Activated CD4-positive, alpha-beta T cell treated with anti-CD3 and anti-CD28 coated beads, Interleukin-2, amount 50 U/mL, for 24 hours (primary cell): Measurements from ENCODE around the gene MRPS30.
"Not testable (repeated sequence)": the region's sequence is repeated elsewhere in the genome, so short reads cannot be mapped to it uniquely, and the experiment has no call there.

Experiments used
- DNase-seq, 2 donors: peaks; one replicate each; pipeline ENCODE4 v3.0.0-alpha.2; 2020; ENCODE audit warnings: low read depth in 1 of 2, low spot score in 1 of 2

MRPS30 gene

DNA sequence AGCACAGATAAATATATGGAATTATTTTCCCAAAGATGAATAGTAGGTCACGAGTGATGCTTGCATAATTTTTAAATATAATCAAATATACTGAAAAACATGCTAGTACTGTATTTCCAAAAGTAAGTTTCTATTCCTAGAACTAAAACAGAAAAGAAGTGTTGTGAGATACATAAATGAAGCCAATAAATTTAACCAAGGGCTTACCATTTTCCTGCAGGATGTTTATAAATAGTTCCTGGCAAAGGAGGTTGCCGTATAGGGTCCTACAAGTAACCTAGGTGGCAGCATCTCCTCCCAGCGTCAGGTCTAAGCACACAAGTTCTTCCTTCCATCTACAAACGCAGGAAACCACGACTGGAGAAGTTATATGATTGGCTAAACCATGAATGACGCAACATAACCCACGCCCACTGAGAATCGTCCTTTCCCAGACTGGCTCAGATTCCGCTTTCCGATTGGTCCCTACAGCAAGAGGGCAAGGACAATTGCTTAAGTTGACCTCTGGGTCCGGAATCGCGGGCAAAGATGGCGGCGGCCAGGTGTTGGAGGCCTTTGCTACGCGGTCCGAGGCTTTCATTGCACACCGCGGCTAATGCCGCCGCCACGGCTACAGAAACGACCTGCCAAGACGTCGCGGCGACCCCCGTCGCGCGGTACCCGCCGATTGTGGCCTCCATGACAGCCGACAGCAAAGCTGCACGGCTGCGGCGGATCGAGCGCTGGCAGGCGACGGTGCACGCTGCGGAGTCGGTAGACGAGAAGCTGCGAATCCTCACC lies at the start of gene MRPS30:
TSS of gene MRPS30 (plus strand) at position 513 of the 780 bp plus-strand sequence. CDS start at position 529, 16 bp downstream.
- DNase-seq, result peak; percentile 69 to 95

DNA sequence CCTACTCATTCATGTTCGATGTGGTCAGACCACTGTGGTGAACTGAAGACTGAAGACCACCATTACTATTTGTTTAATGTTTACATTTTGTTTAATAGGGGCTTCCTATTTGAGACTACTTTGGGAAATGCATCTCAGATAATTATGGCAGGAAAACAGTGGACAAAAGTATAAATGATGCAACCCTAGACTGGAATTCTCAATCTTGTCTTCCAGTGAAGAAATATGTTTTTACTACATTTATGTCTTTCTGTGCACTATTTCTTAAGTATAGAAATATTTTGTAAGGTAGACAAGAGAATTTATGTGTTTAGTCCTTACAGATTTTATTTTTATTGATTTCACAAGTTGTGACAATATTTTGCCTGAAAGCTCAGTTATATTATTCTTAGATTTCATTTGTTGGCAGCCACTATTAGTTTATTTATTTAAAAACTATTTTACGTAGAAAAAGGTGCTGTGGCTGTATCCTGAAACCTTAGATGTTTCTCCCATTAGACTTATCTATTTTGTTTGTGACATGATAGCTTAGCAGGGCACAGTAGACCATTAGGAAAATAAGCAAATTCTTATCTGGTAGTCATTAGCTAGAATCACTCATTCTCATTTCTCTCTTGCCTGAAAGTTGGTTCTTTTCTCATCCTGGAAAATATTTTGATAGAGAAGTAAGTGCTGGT lies 39.4 kb upstream of the MRPS30 start:
- no peak for DNase-seq

DNA sequence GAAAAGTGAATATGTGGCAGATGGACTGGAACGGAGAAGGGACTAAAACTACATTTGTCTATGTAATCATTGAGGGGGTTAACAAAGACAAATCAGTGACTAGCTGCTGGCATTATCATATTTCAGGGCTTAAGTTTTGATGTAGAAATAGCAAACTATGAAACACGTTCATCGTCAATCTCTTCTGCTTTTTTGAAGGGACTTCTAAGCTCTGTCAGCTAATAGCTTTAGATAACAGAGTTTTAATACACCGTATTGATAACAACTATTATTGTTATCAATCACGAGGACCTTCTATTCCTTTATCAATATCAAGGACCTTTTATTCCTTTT lies 38.9 kb upstream of the MRPS30 start:
- no peak for DNase-seq

DNA sequence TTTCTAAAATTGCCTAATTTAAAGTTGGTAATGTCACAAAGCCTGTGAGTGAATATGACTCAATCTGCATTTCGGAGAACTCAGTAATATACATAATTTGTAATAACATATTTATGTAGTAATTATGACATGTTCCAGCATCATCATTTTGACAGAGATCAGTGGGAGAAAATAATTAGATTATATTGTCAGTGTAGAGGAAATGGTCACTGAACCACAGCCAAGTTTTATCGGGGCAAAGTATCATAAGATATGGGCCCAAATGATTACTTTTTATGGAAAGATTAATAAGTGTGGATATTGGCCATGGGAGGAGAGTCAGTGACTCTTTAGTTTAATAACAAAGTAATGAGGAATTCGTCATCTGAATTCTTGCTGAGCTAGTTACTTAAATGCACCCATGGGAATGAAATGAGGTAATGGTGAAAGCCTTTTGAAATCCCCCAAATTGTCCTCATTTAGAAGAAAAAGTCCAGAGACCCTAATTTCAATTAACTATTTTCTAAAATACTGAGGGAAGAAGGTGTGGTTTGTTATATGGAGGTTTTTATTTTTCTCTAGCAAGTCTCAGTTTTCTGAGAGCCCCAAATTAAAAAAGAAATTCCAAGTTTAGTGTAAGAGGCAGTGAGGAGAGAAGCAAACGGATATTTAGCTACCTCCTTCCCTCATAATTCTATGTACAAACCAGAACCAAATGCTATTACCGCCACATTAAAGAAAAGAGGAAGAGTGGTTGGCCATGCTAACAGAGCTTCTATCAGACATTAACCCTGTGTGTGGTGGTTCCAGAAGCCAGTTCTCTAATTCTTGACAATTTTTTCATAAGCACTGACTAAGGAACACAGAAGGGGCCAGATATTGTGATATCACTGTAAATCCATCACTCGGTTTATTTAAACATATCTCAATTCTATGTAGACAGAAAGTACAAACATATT lies 37.7 kb upstream of the MRPS30 start:
- DNase-seq, result no peak

DNA sequence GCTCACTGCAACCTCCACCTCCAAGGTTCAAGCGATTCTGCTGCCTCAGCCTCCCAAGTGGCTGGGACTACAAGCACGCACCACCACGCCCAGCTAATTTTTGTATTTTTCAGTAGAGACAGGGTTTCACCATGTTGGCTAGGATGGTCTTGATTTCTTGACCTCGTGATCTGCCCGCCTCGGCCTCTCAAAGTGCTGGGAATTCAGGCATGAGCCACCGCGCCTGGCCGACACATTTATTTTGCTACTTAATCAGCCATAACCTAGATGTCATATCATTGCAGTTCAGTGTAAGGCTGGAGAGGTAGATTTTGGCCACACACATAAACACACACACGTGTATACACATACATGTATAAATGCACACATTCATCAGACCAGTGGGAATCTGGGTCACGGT lies 36.4 kb upstream of the MRPS30 start:
- DNase-seq, result not testable (repeated sequence)

DNA sequence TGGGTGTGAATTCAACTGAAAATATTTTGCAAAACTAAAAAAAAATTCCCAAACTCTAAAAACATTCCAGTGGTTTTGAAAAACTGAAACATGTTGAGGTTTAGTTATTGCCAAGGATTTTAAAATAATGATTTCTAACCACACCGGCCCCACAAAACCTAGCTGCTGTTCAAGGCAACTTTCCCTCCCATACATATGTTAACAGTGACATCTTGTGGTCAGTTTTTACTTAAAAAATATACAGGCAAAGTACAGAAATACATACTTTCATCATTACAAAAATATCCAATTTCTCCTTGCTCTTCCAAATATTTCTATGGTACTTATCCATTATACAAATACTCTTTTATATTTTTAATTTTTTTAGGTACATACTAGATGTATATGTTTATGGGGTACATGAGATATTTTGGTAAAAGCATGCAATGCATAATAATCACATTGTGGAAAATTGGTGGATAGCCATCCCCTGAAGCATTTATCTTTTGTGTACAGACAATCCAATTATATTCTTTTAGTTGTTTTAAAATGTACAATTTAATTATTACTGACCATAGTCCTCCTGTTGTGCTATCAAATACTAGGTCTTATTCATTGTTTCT lies 34.4 kb upstream of the MRPS30 start:
- no peak for DNase-seq

DNA sequence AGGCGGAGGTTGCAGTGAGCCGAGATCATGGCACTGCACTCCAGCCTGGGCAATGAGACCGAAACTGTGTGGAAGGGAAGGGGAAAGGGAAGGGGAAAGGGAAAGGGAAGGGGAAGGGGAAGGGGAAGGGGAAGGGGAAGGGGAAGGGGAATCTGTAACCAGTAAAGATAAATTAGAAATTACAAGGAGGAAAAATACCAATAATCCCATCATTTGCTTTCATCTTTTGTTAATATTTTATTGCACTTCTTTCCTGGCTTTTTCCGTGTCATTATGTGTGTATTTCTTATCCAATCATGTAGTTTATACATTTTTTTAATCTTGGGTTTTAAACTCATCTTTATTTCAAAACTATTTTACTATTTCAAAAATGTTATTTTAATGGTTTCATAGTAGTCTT lies 29.6 kb upstream of the MRPS30 start:
- no peak for DNase-seq

DNA sequence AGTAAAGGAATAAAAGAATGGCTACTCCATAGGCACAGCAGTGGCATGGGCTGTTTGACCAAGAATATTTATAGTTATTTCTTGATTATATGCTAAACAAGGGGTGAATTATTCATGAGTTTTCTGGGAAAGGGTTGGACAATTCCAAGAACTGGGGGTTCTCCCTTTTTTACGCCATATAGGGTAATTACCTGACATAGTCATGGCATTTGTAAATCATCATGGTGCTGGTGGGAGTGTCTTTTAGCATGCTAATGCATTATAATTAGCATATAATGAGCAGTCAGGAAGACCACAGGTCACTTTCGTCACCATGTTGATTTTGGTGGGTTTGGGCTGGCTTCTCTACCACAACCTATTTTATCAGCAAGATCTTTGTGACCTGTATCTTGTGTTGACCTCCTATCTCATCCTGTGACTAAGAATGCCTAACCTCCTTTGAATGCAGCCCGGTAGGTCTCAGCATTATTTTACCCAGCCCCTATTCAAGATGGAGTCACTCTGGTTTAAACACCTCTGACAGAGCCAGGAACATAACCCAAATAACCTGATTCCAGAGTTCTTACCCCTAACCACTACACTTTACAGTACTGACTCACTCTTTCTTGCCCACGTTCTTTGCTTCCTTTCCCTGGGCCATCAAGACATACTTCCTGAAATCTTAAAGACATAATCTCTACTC lies 25.0 kb upstream of the MRPS30 start:
- DNase-seq, result no peak

DNA sequence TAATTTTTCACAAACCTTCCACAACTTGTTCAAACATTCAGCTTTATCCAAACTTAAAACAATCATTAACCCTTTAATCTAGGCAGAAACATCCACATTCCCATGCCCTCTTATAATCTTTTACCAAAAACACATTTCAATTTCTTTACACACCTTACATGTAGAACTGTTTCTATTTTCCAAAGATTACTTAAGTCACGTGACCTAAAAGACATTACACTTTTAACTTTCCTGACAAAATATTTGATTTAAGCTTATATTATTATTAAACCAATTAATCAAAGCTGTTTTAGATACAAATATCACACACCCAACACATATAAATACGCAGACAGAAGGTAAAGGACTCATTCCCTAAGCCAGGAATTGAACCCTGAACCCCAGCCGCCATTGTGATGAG lies 21.0 kb upstream of the MRPS30 start:
- no peak for DNase-seq

DNA sequence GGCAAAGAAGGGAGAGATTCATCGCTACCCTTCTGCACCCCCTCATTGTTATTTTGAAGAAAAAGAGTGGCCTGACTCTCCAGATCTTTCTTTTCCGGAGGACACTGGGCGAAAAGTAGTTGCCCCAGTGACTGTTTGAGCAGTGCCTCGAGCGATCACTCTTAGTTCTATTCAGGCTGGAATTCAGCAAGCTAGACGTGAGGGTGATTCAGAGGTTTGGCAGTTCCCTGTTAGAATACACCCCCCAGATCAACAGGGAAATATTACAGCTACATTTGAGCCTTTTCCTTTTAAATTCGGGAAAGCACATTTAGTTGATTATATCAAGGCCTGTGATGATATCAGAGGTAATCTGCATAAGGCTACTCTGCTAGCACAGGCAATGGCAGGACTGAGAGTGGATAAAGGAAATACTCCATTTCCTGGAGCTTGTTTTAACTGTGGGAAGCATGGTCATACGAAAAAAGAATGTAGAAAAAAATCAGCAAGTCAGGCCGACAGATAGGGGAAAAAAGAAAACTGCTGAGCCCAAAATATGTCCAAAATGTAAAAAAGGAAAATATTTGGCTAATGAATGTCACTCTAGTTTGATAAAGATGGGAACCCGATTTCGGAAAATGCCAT lies 19.3 kb upstream of the MRPS30 start:
- DNase-seq, result not testable (repeated sequence)

DNA sequence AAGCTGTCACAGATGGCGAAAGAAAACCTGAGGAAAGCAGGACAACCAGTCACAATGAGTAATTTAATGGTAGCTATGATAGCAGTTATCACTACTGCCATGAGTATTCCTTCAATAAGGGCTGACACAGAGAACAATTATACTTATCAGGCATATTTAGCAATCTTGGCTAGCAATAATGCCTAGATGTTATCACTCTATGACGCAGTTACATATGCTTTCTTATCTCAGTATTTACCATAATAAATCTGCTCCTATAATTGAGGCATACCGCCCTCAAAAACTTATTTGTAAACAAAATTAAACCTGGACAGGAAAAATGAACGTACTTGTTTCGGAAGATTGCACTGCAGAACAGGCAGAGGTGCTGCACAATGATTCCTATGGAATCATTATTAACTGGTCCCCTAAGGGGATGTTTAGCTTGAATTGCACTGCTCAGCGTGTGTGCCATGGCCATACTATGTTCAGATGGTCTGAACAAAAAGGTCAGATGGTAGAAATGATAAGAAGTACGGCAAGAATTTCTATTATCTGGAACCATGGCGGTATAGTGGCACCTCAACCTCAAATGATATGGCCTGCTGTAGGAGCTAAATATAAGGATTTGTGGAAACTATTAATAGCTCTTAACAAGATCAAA lies 16.6 kb upstream of the MRPS30 start:
- DNase-seq, result not testable (repeated sequence)

DNA sequence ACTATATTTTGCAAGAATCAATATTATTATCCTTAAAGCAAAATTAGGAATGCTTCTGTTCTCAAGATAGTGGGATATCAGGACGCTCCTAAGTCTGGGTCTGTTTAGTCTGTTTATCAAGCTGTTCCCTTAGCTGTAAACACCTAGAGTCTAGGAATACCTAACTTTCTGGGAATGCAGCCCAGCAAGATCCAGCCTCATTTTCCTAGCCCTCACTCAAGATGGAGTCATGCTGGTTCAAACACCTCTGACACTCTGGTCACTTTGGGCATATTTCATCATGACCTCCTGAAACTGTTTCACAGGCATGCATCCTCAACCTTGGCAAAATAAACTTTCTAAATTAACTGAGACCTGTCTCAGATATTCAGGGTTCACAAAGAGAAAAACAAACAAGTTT lies 14.4 kb upstream of the MRPS30 start:
- no peak for DNase-seq

DNA sequence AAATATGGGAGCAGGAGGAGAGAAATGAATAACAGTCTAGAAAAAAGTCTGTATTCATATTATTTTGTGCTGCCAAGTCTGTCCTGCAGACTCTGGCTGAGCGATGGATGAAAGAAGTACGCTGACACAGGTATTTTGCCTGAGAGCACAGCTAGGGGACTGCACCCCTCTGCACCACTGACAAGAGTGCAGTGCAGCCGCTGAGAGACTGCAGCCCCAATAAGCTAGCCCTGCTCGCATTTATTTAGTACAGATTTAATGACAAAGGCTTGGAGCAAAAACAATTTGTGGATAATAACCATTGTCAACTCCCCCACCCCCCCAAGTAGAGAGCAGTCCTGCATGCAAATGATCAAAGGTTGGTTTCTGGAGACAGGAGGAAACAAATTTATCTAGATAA lies 13.3 kb upstream of the MRPS30 start:
- no peak for DNase-seq

DNA sequence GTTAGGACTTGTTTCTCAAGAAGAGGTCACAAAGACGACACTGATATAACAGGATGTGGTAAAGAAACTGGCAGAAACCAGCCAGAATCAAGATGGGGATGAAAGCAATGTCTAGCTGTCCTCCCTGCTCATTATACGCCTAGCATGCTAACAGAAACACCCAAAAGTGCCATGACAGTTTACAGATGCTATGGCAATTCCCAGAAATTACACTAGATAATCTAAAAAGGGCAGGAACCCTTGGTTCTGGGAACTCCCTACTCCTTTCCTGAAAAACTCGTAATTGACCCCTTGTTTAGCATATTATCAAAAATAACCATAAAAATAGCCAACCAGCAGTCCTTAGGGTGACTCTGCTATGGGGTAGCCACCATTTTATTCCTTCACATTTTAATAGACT lies 10.9 kb upstream of the MRPS30 start:
- no peak for DNase-seq

DNA sequence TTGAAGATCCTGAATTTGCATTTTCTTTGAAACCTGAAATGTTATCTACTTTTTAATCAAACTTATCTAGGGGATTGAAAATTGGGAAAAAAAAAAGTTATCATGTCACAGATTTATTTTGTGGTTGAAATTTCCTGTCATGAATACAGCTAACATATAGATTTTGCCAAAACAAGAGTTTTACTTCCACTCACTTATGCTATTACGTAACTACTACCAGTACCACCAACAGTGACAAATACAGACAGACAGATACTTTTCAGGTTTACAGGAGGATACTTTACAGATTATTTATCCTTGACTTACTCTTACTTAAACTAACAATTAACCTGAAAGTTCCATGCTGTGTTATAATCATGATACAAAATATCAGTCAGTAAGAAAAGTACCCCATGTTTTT lies 6.8 kb upstream of the MRPS30 start:
- no peak for DNase-seq

DNA sequence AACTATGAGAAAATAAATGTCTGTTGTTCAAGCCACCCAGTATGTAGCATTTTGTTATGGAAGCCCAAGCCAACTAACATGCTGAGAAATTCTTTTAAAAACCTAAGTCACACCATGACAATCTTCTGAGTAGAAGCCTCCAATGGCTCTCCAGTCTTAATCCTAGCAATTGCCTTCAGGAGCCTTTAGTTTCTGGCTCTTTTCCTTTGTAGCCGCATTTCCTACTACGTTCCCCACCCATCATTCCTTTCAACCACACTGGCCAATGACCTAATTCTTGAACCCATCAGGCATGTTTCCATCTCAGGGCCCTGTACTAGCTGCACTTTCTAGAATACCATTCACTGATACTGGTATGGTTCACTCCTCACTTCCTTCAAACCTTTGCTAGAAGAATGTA lies 2.1 kb upstream of the MRPS30 start:
- no peak for DNase-seq

DNA sequence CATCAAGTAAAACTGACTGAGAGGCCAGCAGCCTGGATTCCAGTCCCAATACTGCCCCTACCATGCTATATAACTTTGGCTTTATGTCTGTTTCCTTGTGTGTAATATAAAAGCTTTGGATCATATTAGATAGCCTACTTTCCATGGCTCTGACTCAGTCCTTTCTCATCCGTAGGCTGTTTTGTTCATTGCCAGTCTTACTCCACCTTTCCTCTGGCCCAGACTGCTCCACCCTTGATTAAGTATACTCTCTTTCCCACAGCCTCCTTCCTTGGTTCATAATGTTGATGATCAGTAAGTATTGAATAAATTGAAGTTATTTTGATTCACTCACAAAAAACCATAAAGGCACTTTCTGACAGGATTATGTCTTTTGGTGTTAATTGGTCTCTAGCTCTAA lies 1.5 kb upstream of the MRPS30 start:
- no peak for DNase-seq

DNA sequence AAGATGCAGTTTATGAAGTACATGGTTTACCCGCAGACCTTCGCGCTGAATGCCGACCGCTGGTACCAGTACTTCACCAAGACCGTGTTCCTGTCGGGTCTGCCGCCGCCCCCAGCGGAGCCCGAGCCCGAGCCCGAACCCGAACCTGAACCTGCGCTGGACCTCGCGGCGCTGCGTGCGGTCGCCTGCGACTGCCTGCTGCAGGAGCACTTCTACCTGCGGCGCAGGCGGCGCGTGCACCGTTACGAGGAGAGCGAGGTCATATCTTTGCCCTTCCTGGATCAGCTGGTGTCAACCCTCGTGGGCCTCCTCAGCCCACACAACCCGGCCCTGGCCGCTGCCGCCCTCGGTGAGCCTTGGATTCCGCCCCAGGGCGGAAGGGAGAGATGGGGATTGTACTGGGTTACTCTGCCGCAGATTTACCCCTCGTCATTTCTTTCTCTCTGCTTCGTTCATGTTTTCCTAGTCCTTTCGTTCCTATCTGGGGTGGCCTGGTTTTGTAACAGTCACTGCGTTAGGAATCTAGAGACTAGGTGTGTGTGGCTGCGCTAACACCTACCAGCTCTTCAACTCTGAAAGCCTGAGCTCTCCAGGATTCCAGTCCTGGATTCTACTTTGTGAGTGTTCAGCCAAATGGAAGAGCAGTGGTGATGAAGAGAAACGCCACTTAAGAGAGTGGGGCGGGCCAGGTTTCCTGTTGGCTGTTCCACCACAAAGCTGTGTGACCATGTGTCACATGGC lies 638 bp downstream of the MRPS30 start:
- DNase-seq, result peak; percentile 17 to 25

DNA sequence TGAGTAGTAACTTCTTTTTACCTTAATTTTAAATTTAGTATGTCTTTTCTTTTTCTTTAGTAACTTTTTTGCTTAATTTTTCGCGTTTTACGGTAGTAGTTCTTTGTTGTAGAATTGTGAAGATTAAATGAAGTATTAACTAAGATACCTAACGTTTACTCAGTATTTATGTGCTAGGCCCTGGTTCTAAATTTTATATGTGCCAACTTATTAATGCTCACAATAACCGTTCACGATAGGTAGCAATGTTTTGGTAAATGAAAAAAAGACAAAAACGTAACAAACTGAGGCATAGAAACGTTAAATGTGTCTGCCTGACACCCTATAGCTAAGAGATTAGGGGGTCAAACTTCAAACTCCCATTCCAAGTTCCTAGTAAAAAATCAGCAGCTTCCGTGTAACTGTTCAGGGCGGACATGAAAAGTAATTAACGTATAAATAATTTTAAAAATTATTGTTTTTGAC lies 1.2 kb downstream of the MRPS30 start:
- DNase-seq, result no peak
